Glutamatergic neuron (in vitro differentiated cells): ENCODE results near the gene APBA2. TPM values are rescaled to one million over a fixed set of nuclear protein-coding genes. Genes with fewer than 3 reads are reported as not detected.
A peak's percentile ranks its signal among the peaks of the same experiment; 100 is the strongest.

Source experiments
- DNase-seq: peaks from one replicate; pipeline ENCODE4 v3.0.0; 2022
- H3K27ac Mint-ChIP-seq: one replicate; pipeline ENCODE4 v1.8.0; 2020; ENCODE audit warnings: mild to moderate bottlenecking, mixed read lengths, inconsistent platforms; ENCODE audit not compliant: unreplicated experiment
- H3K27me3 Mint-ChIP-seq: one replicate; pipeline ENCODE4 v1.8.0; 2020; ENCODE audit warnings: mild to moderate bottlenecking, moderate library complexity, mixed read lengths, inconsistent platforms; ENCODE audit not compliant: unreplicated experiment
- H3K36me3 Mint-ChIP-seq: one replicate; pipeline ENCODE4 v1.8.0; 2020; ENCODE audit warnings: mild to moderate bottlenecking, mixed read lengths, inconsistent platforms; ENCODE audit not compliant: unreplicated experiment
- H3K4me1 Mint-ChIP-seq: one replicate; pipeline ENCODE4 v1.8.0; 2020; ENCODE audit warnings: mild to moderate bottlenecking, low read depth, mixed read lengths, inconsistent platforms; ENCODE audit not compliant: unreplicated experiment
- H3K4me3 Mint-ChIP-seq: one replicate; pipeline ENCODE4 v1.8.0; 2020; ENCODE audit warnings: mild to moderate bottlenecking, mixed read lengths, inconsistent platforms; ENCODE audit not compliant: unreplicated experiment
- H3K9me3 Mint-ChIP-seq: one replicate; pipeline ENCODE4 v1.8.0; 2020; ENCODE audit warnings: mild to moderate bottlenecking, moderate library complexity, mixed read lengths, inconsistent platforms; ENCODE audit not compliant: unreplicated experiment
- total RNA-seq: library from RNA; stranded (reverse); fragmentation: NEBNext Ultra II Directional; extraction: Animal tissue kit (Norgen Biotek cat#: 25700); gene quantifications from one replicate; pipeline ENCODE4 v1.2.1, GENCODE V29; 2021; ENCODE audit not compliant: unreplicated experiment
- TF ChIP-seq, protein P1 (sequence below): fragments of 200-600 bp; sonication (generic); IDR thresholded peaks from one replicate; pipeline ENCODE4 v1.5.0; 2021; ENCODE audit not compliant: partially characterized antibody, unreplicated experiment

APBA2 gene
- total RNA-seq, 1 donor from 2014 or later, result 166 TPM

DNA sequence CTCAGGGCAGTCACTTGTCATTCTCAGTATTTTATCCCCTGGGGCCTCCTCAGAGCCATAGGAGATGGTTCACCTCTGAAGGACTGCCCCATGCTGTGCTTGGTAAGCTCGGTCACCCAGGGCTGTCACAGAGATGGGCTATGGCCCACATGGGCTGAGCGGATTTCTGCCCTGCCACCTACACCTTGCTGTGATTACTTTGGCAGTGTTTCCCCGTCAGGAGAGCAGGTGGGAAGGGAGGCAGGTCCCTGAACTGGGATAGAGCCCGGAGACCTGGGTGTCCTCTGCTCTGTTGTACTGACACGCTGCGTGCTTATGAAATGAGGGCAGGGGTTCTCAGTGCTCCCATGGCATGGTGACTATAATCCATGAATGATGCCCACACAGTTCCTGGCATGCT is 48.9 kb downstream of the APBA2 start:
- Mint-ChIP-seq H3K4me3 (no peak overlapping the region), H3K36me3 (peaks cover 4% of the 10 kb centered on the region), H3K27ac (no peak overlapping the region), H3K9me3 (peaks cover 16% of the 10 kb centered on the region), H3K27me3 (peaks cover 5% of the 10 kb centered on the region), H3K4me1 (peaks cover 39% of the 10 kb centered on the region)
- no peak for DNase-seq
- TF ChIP-seq, protein P1, sequence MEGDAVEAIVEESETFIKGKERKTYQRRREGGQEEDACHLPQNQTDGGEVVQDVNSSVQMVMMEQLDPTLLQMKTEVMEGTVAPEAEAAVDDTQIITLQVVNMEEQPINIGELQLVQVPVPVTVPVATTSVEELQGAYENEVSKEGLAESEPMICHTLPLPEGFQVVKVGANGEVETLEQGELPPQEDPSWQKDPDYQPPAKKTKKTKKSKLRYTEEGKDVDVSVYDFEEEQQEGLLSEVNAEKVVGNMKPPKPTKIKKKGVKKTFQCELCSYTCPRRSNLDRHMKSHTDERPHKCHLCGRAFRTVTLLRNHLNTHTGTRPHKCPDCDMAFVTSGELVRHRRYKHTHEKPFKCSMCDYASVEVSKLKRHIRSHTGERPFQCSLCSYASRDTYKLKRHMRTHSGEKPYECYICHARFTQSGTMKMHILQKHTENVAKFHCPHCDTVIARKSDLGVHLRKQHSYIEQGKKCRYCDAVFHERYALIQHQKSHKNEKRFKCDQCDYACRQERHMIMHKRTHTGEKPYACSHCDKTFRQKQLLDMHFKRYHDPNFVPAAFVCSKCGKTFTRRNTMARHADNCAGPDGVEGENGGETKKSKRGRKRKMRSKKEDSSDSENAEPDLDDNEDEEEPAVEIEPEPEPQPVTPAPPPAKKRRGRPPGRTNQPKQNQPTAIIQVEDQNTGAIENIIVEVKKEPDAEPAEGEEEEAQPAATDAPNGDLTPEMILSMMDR, result no peak

DNA sequence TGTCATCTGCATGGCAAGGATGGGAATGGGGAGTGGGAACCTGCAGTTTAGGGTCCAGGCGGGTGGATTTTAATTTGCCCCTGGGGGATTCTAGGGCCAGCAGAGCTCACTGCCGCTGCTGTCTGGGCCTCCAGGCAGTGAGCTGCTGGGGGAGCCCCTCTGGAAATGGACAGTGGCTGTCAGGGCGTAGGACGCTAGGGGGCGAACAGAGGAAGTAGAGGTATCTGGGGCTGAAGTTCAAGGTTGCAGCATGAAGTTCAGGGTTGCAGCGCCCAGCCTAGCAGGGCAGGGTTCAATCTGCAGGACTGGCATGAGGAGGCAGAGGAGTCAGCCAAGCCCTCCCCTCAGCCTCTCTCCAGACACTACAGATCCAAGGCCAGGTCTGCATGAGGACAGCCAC is 49.5 kb downstream of the APBA2 start:
- Mint-ChIP-seq H3K27me3 (peaks cover 5% of the 10 kb centered on the region), H3K4me3 (no peak overlapping the region), H3K27ac (no peak overlapping the region), H3K36me3 (peaks cover 4% of the 10 kb centered on the region), H3K4me1 (peaks cover 42% of the 10 kb centered on the region), H3K9me3 (peaks cover 16% of the 10 kb centered on the region)
- TF ChIP-seq, protein P1, result peak; percentile 46
- peak; percentile 72 for DNase-seq

DNA sequence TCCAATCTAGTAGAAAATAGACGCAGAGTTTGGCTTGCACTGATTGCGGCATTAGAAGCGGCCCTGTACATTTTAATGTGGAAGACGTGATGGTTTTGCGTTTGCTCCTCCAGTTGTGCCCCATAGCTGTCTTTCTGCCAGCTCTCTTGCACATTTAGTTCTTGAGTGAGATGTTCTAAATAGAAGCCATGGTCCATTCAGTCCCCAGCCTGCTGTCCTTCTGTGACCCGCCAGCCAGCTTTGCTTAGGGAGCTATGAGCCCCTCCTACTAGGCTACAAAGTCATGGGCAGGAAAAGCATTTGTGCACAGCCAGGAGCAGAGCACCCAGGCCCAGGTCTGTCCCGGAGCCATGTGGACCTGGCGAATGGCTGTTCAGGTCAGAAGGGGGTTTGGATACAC is 50.3 kb downstream of the APBA2 start:
- Mint-ChIP-seq H3K9me3 (peaks cover 18% of the 10 kb centered on the region), H3K4me1 (peaks cover 42% of the 10 kb centered on the region), H3K27me3 (peaks cover 7% of the 10 kb centered on the region), H3K4me3 (no peak overlapping the region), H3K36me3 (peaks cover 4% of the 10 kb centered on the region), H3K27ac (peak overlapping the region; percentile 62)
- no peak for DNase-seq
- TF ChIP-seq, protein P1, result no peak

DNA sequence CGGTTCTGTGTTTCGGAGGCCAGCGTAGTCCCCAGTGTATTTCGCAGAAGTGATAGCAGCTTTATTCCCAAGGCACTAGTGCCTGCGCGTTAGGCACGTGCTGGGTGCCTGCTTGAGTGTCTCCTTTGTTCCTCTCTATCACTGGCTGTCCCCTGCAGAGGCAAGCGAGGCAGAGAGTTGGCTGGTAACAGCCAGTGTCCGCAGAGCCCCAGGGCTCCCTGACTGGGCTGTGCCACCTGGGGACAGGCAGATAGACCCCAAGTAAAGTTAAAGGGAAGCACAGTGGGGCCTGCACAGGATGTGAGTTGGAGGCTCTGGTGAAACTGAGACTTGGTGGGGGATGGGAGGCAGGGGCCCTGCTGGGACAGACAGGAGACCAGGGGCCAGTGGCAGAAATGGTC is 50.7 kb downstream of the APBA2 start:
- Mint-ChIP-seq H3K27me3 (peaks cover 9% of the 10 kb centered on the region), H3K9me3 (peaks cover 17% of the 10 kb centered on the region), H3K36me3 (peaks cover 4% of the 10 kb centered on the region), H3K4me1 (peaks cover 40% of the 10 kb centered on the region), H3K27ac (no peak overlapping the region), H3K4me3 (no peak overlapping the region)
- DNase-seq, result no peak
- TF ChIP-seq, protein P1, result no peak

DNA sequence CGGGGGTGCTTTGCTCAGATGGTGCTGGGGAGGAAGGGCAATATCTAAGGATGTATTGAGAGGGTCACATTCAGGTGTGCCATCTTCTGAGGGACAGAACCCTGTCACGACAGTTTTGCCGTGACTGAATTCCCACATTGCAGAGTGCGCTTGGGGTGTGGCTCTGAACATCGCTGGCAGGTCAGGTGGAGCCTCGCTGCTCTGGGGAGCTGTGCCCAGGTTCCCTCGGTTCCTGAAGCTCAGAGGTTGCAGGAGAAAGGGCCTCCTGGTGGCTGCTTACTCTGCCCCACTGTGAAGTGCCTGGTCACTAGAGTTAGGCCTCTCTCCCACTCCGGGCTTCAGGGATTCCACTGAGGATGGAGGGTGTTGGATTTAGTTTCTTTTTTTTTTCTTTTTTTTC is 51.5 kb downstream of the APBA2 start:
- TF ChIP-seq, protein P1, result no peak
- Mint-ChIP-seq H3K4me1 (peaks cover 38% of the 10 kb centered on the region), H3K27ac (no peak overlapping the region), H3K36me3 (peaks cover 4% of the 10 kb centered on the region), H3K27me3 (peaks cover 9% of the 10 kb centered on the region), H3K9me3 (peaks cover 17% of the 10 kb centered on the region), H3K4me3 (no peak overlapping the region)
- no peak for DNase-seq
